Osteocyte (in vitro differentiated cells): ENCODE measurements around the gene PLA1A. TPM values are rescaled to one million over a fixed set of nuclear protein-coding genes. Genes with fewer than 3 reads are reported as not detected.

ENCODE experiments used
- DNase-seq: peaks from one replicate; pipeline ENCODE4 v3.0.0; 2021; ENCODE audit warnings: mixed read lengths; ENCODE audit not compliant: unreplicated experiment; ENCODE audit errors: extremely low spot score
- H3K27ac Mint-ChIP-seq: one replicate; pipeline ENCODE4 v1.8.0; 2021; ENCODE audit warnings: mild to moderate bottlenecking, mixed read lengths; ENCODE audit not compliant: unreplicated experiment
- H3K27me3 Mint-ChIP-seq: one replicate; pipeline ENCODE4 v1.8.0; 2021; ENCODE audit warnings: mixed read lengths; ENCODE audit not compliant: unreplicated experiment
- H3K36me3 Mint-ChIP-seq: one replicate; pipeline ENCODE4 v1.8.0; 2021; ENCODE audit warnings: mixed read lengths; ENCODE audit not compliant: unreplicated experiment
- H3K4me1 Mint-ChIP-seq: one replicate; pipeline ENCODE4 v1.8.0; 2021; ENCODE audit warnings: mixed read lengths; ENCODE audit not compliant: unreplicated experiment
- H3K4me3 Mint-ChIP-seq: one replicate; pipeline ENCODE4 v1.8.0; 2021; ENCODE audit warnings: mild to moderate bottlenecking, moderate library complexity, mixed read lengths; ENCODE audit not compliant: unreplicated experiment
- H3K9me3 Mint-ChIP-seq: one replicate; pipeline ENCODE4 v1.8.0; 2021; ENCODE audit warnings: mixed read lengths; ENCODE audit not compliant: unreplicated experiment
- total RNA-seq: library from RNA; stranded (reverse); gene quantifications from 2 replicates; pipeline ENCODE4 v1.2.1, GENCODE V29; 2021
- TF ChIP-seq, protein P1 (sequence below): fragments of 200-600 bp; sonication (generic); IDR thresholded peaks from 2 replicates; pipeline ENCODE4 v1.5.0; 2021; ENCODE audit warnings: antibody characterized with exemption, mild to moderate bottlenecking, moderate library complexity

The PLA1A gene
- total RNA-seq, 1 donor from 2014 or later, result 0.86 TPM

DNA sequence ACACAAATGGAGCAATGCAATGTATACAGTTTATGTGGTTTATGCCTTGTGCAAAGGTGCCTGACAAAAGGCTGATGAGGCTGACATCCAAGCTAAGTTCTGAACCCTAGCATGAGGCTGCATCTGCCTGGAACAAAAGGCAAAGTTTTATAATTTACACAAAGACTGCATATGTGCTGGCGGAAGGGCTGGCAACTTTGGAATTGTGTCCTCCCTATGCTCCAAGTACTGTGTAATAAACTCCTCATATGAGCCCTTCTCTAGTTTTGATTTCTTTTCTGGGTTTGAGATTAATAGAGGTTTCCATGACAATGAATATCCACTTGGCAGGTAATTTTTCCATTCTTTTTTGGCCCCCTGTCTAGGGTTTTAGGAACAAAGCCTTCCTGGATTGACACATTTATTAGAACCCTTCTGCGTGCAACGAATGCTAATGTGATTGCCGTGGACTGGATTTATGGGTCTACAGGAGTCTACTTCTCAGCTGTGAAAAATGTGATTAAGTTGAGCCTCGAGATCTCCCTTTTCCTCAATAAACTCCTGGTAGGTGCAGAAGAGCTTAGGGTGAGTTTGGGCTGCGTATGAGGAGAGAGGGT, 10.8 kb downstream of the PLA1A start:
- TF ChIP-seq, protein P1, sequence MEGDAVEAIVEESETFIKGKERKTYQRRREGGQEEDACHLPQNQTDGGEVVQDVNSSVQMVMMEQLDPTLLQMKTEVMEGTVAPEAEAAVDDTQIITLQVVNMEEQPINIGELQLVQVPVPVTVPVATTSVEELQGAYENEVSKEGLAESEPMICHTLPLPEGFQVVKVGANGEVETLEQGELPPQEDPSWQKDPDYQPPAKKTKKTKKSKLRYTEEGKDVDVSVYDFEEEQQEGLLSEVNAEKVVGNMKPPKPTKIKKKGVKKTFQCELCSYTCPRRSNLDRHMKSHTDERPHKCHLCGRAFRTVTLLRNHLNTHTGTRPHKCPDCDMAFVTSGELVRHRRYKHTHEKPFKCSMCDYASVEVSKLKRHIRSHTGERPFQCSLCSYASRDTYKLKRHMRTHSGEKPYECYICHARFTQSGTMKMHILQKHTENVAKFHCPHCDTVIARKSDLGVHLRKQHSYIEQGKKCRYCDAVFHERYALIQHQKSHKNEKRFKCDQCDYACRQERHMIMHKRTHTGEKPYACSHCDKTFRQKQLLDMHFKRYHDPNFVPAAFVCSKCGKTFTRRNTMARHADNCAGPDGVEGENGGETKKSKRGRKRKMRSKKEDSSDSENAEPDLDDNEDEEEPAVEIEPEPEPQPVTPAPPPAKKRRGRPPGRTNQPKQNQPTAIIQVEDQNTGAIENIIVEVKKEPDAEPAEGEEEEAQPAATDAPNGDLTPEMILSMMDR, result no peak
- no peaks in the 10 kb centered on the region for H3K9me3 Mint-ChIP-seq
- H3K4me1 Mint-ChIP-seq, result no peaks in the 10 kb centered on the region
- H3K27me3 Mint-ChIP-seq, result peaks cover 45% of the 10 kb centered on the region
- H3K27ac Mint-ChIP-seq, result no peak overlapping the region
- H3K4me3 Mint-ChIP-seq, result no peak overlapping the region
- H3K36me3 Mint-ChIP-seq, result peaks cover 3% of the 10 kb centered on the region
- DNase-seq, result no peak

DNA sequence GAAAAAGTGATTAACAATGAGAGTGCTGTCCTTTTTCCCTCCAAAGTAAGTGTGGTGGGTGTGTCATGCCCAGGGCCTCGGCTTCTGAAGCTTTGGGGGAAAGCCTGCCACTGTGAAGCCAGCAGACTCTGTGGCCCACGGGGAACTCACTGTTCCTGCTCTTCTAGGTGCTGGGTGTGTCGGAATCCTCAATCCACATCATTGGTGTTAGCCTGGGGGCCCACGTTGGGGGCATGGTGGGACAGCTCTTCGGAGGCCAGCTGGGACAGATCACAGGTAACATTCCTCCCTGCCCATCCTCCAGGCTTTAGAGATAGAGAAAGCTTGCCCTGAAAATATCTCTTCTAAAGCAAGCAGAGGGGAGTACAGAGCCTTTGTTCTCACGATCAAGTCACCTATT, 11.6 kb downstream of the PLA1A start:
- Mint-ChIP-seq H3K9me3 (no peaks in the 10 kb centered on the region), H3K27ac (no peak overlapping the region), H3K4me1 (no peaks in the 10 kb centered on the region), H3K36me3 (peaks cover 3% of the 10 kb centered on the region), H3K4me3 (no peak overlapping the region), H3K27me3 (peaks cover 43% of the 10 kb centered on the region)
- TF ChIP-seq, protein P1, result no peak
- no peak for DNase-seq

DNA sequence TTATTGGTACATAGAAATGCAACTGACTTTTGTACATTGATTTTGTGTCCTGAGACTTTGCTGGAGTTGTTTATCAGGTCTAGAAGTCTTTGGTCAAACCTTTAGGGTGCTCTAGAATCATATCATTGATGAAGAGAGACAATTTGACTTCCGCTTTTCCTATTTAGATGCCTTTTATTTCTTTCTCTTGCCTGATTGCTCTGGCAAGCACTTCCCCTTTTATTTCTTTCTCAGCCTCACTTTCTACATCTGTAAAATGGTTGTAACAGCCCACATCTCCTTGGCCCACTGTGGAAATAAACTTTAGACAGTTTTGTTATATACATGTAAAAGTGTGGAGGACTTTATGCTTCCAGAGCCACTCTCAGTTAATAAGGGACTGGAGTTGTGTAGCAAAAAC, 14.0 kb downstream of the PLA1A start:
- Mint-ChIP-seq H3K36me3 (peaks cover 3% of the 10 kb centered on the region), H3K27me3 (peaks cover 38% of the 10 kb centered on the region), H3K4me1 (no peaks in the 10 kb centered on the region), H3K27ac (no peak overlapping the region), H3K4me3 (no peak overlapping the region), H3K9me3 (no peaks in the 10 kb centered on the region)
- TF ChIP-seq, protein P1, result no peak
- no peak for DNase-seq

DNA sequence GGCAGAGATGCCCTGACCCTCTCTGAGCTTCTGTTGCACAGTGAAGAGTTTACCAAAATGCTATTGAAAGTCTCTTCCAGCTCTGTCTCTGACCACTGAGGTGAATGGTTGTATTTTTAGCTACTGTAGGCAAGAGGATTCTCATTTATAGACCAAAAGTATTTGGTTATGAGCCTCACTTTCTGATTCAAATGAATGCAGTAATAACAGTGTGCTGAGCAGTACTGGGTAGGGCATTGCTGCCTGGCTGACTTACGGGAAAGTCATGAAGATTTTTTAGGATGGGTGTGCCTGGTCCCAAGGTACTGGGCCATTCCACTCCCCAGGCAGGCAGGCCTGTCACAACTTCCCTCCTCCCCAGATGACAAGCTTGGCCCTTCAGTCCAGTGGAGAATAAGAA, 15.5 kb downstream of the PLA1A start:
- peaks cover 3% of the 10 kb centered on the region for H3K36me3 Mint-ChIP-seq
- no peak overlapping the region for H3K4me3 Mint-ChIP-seq
- no peaks in the 10 kb centered on the region for H3K9me3 Mint-ChIP-seq

DNA sequence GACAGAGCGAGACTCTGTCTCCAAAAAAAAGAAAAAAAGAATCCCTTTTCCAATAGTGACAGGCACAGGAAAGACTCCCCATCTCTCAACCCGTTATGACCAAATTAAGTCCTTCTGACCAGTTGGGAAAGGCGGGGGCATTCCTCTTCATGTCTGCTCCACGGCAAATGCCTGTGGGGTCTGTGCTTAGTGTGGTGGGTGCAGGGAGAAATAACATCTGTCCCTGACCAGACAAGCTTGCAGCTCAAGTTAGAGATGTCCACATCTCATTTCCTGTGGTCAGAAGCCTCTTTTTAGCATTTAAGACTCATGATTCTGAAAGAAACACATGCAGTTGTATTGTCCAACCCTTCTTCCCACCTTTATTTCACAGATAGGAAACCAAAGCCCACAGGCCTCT, 16.2 kb downstream of the PLA1A start:
- Mint-ChIP-seq H3K36me3 (peaks cover 3% of the 10 kb centered on the region), H3K4me3 (no peak overlapping the region), H3K27me3 (peaks cover 24% of the 10 kb centered on the region), H3K9me3 (no peaks in the 10 kb centered on the region), H3K4me1 (no peaks in the 10 kb centered on the region), H3K27ac (no peak overlapping the region)
- TF ChIP-seq, protein P1, result no peak
- no peak for DNase-seq

More for the DNA sequence above, 15.5 kb downstream of the PLA1A start:
- Mint-ChIP-seq H3K27me3 (peaks cover 30% of the 10 kb centered on the region), H3K4me1 (no peaks in the 10 kb centered on the region), H3K27ac (no peak overlapping the region)
- no peak for DNase-seq
- TF ChIP-seq, protein P1, result no peak
